ENCODE data around the gene BRD3.

DNA sequence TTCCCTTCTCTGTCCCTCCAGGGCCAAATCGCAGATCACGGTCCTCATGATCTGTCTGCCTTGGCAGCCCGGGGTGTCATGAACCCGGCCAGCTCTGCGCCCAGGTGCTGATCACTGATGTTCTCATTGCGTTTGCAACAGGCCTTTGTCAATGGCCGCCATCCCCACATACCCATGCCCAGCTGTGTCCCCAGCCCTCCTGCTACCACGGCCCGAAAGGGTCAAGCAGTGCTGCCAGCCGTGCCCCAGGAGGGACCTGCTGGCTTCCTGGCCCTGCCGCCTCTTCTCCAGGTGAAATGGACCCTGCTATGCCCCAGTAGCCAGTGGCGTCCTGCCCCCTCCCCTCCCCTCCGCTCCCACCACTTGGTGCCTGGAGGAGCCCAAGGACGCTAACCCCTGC lies 62.9 kb downstream of the BRD3 start:
- TF ChIP-seq POLR2A (IDR thresholded peaks at IDR 0.05; ENCODE audit: low read length) (no peak), GATA1 (IDR thresholded peaks at IDR 0.05; ENCODE audit: low read depth, low read length) (no peak)

Data from erythroblast (primary cell).